NCI-H1694 (cell line): Measurements from ENCODE around the gene SELP.
A peak's percentile ranks its signal among the peaks of the same experiment; 100 is the strongest.

Experiments used
- DNase-seq: peaks from one replicate; lab custom pipeline; 2025; lab: John Stamatoyannopoulos, UW

The SELP gene

GRCh38 chr1:169620565-169620964 lies 9.4 kb downstream of the SELP start:
- DNase-seq: no peak

DNA sequence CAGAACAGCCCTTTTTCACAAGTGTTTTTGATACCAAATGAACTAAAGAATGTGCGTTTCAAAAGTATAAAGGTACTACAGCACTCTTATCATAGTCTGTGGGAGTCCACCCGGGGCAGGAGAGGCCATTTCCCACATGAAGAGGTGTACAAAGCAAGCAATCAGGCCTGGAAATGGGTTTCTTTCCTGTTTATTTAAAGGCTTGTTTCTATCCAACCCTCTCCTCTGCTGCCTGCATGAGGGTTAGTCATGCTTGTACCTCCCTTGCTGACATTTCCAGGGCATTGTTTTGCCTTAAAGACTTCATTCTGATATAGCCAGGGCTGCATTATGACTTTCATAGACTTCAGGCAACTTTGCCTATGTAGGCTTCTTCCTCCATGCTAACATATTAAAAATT lies 11.6 kb downstream of the SELP start:
- DNase-seq: no peak

DNA sequence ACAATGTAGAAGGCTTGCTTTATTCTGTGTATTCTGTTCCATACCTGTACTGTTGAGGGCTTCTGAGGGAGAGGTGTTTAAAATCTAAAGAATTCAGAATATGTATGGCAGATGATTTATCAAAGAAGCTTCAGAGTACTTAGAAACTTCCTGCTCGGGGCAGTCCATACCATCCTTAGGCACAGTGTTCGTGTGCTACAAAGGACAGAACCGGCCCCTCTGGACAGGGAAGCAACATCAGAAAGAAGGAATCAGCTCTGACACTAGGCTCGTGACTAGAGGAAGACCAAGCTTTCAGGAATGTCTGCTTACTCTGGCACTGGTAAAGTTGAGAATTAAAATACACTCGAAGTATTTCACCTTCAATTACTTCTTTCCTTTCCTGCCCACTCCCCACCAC lies 14.1 kb downstream of the SELP start:
- DNase-seq: no peak

DNA sequence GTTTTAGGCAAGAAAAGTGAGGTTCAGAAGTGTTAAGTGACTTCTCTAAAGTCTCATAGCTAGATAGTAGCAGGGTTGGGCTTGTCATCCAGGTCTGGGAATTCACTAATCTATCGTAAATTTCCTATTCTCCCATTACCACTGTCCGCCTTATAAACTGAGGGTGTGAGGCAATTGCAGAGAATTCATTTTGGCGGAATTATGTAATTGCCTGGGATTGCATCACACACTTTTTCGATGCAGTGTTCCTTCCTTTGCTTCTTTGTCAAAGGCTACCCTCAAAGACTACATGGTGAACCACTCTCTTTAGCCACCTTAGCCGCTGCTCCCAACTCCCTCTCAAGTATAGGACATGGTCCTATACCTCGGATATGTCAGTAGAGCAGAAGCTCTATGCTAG lies 19.1 kb downstream of the SELP start:
- DNase-seq: no peak

- DNase-seq: no peak
These were observed 19.8 kb downstream of the SELP start for GRCh38 chr1:169610108-169610507.

GRCh38 chr1:169608226-169608625 lies 21.7 kb downstream of the SELP start:
- no peak for DNase-seq

DNA sequence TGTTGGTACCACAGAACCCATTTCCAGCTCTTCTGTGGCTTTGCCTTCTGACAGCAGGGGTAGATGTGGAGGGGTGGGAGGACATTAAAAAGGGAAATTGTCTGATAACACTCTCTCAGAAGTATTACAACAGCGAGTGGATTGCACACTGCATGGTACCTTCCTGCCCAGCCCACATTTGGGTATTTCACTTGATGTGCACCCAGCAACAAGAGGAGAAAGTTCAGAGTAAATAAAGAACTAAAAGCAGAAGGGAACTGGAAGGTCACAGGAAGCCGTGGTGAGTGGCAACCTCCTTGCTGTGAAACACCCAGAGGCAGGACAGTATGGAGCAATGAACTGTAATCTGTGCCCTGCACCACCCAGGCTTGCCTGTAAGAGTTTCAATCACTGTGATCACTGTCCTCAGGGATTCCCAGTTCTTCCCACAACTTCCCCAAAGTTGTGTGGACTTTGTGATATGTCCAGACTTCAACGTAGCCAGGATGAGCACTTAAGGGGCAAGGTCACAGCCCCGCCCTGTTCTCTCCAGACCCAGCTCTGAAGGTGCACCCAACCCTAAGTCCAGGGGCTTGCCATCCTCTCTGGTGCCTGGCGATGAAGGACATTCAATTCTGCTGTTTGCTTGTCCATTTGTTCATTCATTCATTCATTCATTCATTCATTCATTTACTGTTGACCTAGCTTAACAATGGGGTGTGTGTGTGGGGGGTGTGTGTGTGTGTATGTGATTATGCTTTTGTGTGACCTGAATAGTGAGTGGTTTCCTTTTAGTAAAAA lies 25.0 kb downstream of the SELP start:
- no peak for DNase-seq

DNA sequence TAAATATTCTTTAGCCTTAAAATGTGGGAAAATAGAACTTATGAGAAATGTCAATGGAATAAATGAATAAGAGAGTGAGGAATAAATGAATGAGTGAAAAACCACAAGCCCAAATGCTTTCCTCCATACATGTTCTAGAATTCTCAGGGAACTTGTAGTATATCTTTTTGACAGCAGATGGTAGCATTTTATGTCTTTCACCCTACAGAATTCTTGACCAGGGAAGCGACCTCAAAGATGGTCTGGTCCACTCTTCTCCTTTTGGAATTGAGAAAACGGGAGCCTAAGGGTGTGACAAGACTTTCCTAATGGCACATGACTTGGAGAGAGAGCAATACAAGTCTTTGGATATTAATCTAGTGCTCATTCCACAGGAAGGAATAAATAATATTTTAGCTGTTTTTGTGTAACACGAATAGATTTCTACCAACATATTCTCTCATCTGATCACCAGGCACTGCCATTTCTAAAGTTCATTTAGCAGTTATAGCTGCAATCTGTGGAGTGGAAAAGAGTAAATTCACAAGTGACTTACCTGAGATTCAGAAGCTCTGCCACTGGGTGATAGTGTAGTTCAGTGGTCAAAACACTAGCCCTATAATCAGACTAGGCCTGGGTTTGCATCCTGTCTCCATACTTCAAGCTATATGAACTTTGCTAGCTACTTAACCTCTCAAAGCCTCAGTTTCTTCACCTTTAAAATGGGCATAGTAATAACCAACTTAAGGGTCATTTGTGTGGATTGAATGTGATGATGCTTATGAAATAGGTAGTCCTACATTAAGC lies 28.6 kb downstream of the SELP start:
- DNase-seq: no peak

GRCh38 chr1:169595764-169596711 lies 33.9 kb downstream of the SELP start:
- no peak for DNase-seq

DNA sequence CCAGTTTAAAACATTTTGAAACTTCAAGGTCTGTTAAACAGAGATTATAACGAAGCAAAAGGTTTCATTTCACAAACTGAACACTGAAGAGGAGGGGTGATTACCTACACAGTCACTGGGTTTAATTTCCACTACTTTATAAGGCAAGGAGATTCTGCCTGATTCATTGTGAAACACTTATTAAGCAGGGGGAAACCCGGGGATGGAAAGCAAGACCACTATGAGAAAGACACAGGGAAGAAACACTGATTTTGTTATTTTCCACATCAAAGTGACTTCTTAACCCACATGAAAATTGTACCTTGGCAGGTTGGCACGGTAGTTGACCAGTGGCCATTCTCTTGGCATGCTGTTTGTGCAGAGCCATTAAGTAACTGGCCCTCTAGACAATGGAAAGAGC lies 35.5 kb downstream of the SELP start:
- no peak for DNase-seq

DNA sequence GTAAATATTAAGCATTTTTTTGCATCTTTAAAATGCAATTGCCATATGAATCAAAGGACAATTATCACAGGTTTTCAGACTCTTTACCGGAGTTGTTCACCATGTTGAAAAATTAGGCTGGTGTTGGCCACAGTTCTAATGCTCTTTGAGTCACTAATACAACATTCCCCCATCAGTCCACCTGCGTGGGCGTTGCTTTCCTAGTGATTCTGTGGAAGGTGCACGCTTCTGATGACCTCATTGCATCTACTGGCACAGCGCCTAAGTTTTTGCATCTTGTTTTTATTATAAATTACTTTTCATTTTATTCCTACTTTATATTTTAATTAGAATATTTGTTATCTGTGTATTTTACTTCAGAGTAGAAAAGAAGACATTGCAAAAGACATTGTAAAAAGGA lies 39.0 kb downstream of the SELP start:
- no peak for DNase-seq

DNA sequence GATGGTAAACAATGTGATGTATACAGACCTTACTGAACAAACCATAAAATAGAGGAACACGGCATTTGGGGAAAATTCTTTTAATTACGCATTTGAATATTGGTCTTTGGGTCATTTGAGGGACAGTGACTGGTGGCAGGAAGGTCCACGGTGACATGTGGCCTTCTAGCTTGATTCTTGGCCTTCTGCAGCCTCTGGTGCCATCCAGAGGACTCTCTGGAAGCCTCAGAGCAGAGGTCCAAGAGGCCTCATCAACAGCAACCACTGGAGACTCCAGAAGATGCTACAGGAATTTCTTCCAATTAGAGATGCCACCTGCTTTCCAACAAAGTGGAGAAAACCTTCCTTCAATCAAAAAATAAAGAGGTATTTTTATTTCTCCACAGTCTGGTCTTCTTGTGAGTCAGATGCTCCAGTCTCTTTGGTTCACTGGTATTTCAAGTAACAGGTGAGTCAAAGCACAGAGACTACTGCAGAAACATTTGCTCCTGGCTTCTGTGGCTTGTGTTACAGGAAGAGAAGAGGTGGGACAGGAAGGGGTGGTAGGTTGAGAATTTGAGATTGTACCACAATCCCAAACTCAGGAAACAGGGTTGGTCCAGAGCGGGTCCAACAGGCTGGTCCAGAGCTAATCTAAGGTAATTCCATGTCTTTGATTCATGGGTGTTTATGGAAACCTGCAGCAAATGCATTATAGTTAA lies 41.0 kb downstream of the SELP start:
- DNase-seq: no peak

GRCh38 chr1:169588112-169588511 lies 41.8 kb downstream of the SELP start:
- no peak for DNase-seq

DNA sequence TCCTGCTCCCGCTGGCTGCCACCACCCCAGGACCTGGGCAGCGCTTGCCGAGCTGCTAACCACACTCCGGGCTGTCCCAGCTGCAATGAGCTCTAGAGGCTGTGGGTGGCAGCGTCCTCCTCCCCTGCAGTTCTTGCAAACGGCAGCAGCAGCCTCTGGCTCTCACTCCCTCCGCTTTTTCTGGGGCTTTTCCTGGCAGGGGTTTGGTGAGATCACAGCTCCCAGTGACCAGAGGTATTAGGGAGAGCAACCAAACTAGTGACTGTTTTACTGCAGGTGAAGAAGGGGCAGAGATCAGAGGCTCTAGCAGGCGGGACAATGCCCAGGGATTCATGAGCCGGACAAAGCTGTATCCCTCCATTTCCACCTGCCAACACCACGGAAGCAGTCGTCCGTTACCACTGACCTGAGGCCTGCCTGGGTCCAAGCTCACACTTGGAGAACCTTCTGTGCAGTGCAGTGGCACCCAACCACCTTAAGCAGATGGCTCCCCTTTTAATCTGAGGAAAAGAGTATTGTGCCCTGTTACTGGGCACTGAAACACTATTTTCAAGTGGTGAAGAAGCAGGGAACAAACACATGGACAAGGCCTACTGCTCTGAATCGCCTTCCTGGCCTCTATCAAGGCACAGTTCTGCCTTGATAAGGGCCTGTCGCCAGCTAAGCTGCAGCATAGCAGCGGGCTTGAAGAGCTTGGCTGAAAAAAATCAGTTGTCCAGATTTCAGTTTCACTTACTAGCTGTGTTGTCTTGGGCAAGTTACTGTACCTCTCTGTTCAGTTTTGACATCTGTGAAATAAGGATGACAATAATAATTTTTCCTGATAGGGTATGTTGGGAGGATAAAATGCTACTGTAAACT lies 43.3 kb downstream of the SELP start, which contains the start of gene F5:
Gene F5 (minus strand): TSS at position 87 of the 861 bp plus-strand sequence. CDS start 95 bp downstream, outside the sequence.
- peak; percentile 38 for DNase-seq

DNA sequence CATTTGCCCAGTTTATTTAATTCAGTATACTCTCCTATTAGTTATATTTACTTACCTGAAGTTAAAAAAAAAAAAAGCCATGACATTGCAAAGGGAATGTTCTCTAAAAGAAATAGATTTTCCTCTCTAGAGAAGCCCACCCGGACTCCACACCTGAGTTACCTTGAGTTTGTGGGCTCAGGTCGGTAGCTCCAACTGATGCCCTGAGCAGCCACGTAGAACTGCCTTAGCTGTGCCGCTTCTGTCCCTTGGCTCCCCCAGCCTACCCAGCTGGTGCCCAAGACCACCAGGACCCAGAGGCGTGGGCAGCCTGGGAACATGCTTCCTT lies 43.9 kb downstream of the SELP start:
- no peak for DNase-seq

DNA sequence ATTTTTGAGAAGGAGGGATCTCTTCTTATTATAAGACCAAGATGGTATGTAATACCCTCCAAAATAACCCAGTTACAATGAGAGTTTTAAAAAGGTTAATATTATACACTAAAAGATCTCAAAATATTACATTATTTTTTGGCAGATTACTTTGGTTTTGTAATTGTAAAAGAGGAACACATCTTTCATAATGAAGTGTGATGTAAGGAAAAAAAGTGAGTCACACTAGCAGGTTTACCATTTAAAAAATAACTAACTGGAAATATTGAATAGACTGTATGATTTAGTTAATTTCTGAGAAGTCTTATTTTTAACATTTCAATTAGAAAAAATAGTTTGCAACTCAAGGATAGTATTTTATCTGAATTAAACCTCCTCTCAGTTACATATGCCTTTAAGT lies 44.7 kb downstream of the SELP start:
- DNase-seq: no peak

GRCh38 chr1:169584483-169585144 lies 45.3 kb downstream of the SELP start:
- DNase-seq: no peak

- DNase-seq: no peak
These were observed 51.8 kb downstream of the SELP start for GRCh38 chr1:169577981-169578738.

- DNase-seq: peak; percentile 56
These were observed 53.0 kb downstream of the SELP start for GRCh38 chr1:169576935-169577331.
